Inflammatory macrophage treated with lipopolysaccharide for 1 hour (primary cell): ENCODE data around the gene GSTM2.
"Not testable (repeated sequence)": the region's sequence is repeated elsewhere in the genome, so short reads cannot be mapped to it uniquely, and the experiment has no call there.

Experiments used
- DNase-seq, 2 donors: peaks; one replicate each; pipeline ENCODE4 v3.0.0-alpha.2; 2020 to 2022

The GSTM2 gene

GRCh38 chr1:109685399-109685798, 17.5 kb downstream of the GSTM2 start:
- not testable (repeated sequence) for DNase-seq

- not testable (repeated sequence) for DNase-seq
These were observed 18.0 kb downstream of the GSTM2 start for GRCh38 chr1:109685890-109686289.

DNA sequence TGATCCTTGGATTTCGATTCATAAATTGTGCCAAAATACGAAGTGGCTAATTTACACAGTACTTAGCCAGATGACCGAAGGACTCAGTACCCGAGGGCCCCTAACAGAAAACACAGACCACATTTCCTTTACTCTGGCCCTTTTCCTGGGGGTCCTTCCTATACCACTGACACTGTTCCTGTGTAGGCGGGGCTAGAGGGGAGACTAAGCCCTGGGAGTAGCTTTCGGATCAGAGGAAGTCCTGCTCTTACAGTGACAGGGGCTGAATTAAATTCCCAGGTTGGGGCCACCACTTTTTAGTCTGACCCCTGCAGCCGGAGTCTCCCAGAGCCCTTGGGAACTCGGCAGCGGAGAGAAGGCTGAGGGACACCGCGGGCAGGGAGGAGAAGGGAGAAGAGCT, 19.3 kb downstream of the GSTM2 start:
- DNase-seq: not testable (repeated sequence)

- peak; percentile 63 to 87 for DNase-seq
These were observed 20.0 kb downstream of the GSTM2 start, which contains the start of gene GSTM1 for GRCh38 chr1:109687641-109688499. GSTM1 (plus strand) TSS chr1:109687817; CDS start chr1:109687874, 57 bp downstream.

DNA sequence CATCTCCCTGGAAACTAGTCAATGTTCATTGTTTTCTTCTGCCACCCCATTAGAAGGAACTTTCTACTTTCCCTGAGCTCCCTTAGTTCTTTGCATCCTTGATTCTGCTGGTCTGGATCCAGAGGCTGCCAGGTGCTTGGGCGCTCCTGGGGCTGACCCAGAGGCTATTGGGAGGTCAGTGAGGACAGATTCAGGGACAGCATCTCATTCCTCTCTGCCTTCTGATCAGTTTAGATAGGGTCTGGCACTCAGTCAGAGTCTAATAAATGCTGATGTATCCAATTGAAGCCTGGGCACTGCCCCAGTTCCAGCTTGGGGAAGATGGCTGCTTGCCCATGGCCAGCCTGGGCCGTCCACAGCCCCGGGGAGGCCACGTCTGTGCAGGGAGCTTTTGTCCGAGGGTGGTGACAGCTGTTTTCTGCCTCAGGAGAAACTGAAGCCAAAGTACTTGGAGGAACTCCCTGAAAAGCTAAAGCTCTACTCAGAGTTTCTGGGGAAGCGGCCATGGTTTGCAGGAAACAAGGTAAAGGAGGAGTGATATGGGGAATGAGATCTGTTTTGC, 22.1 kb downstream of the GSTM2 start:
- DNase-seq: no peak

DNA sequence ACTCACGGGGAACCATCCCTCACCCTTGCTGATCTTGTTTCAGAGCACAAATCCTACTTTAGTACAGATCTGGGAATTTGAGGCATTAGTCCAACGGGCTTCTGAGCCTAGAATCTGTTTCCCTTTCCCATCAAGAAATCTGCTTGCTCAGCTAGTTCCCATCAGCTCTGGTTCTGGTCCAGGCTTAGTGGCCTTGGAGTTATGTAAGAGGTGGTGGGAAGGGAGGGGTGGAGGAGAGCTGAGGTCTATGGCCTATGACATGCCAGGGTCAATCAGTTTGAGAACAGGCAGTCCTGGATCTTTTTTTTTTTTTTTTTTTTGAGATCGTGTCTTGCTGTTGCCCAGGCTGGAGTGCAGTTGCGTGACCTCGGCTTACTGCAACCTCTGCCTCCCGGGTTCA, 23.9 kb downstream of the GSTM2 start:
- peak in 1 of 2 donors; percentile 17 for DNase-seq

- peak in 1 of 2 donors; percentile 19 for DNase-seq
These were observed 26.5 kb downstream of the GSTM2 start for GRCh38 chr1:109694400-109694799.

DNA sequence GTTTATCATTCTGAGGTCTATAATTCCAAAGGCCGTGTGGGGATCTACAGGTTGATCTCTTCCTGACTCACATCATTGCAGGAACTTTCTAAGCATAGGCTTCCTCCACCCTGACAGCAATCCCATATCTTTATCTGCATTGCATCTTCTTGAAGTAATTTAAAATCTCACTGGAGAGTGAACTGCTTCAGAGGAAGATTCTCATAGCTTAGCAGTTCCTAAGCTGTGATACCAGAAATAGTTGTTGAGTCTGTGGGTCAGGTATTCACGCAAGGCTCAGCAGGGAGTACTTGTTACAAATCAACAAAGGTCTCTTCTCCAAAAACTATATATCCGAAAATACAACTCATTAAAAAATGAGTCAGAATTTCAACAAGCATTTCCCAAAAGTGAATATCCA, 27.3 kb downstream of the GSTM2 start:
- not testable (repeated sequence) for DNase-seq

DNA sequence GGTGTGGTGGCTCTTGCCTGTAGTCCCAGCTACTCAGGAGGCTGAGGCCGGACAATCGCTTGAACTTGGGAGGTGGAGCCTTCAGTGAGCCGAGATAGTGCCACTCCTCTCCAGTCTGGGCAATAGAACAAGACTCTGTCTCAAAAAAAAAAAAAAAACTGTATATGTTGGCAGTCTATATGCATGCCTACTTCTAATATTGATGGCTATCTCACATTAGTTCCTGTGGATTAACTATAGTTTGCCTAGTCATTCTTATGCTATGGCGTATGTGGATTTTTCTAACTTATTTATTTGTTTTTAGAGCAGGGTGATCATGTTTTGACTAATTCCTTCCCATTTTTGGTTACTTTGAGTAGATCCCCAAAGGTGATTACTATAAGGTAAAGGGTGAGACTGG, 29.2 kb downstream of the GSTM2 start:
- no peak for DNase-seq

DNA sequence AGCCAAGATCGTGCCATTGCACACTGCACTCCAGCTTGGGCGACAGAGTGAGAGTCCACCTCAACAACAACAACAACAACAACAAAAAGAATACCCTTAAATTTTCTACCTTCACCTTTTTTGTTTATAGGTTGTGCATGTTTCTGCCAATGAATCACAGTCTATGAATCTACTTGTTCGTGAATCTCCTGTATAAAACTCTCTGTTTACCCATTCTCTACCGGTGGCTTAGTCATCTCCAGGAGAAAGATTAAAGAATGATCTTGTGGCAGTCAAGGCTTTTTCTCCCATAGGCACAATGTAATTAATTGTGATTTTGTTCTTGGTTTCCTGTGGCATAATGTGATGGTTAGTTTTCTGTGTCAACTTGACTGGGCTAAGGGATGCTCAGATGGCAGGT, 30.0 kb downstream of the GSTM2 start:
- not testable (repeated sequence) for DNase-seq

- DNase-seq: not testable (repeated sequence)
These were observed 35.1 kb downstream of the GSTM2 start for GRCh38 chr1:109702940-109703339.

DNA sequence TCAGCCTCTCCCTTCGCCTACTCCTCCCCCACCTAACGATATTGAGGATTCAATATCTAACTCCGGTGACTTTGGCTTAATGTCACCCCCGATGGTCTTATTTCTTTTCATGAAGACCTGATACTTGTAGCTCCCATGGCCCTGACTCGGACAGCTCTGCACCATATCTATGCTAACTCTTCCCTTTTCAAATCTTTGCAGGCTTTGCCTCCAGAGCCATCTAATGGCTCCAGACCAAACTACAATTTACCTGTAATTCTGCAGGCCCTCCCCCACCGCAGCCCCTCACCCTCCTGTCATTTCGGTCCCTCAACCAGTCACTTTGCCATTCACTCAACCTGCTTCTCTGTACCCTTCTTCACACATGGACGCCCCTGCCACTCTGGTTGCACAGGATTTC, 36.3 kb downstream of the GSTM2 start:
- no peak for DNase-seq

DNA sequence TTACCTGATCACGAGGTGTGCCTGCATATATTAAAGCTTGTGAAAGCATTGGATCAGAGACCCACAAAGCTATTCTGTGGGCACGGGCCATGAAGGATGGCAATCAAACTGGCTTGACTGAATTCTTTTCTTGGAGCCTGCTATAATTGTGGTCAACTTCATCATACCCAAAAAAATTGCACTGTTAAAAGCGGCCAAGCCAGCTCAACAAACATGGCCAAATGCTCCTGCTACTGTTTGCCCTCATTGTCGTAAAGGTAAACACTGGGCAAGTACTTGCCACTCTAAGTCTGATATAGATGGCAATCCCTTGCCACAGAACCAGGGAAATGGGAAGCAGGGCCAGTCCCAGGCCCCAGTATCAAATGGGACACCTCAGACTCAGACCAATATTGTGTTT, 37.6 kb downstream of the GSTM2 start:
- no peak for DNase-seq

GRCh38 chr1:109708949-109709348, 41.1 kb downstream of the GSTM2 start:
- not testable (repeated sequence) for DNase-seq

GRCh38 chr1:109709822-109710221, 42.0 kb downstream of the GSTM2 start:
- not testable (repeated sequence) for DNase-seq

DNA sequence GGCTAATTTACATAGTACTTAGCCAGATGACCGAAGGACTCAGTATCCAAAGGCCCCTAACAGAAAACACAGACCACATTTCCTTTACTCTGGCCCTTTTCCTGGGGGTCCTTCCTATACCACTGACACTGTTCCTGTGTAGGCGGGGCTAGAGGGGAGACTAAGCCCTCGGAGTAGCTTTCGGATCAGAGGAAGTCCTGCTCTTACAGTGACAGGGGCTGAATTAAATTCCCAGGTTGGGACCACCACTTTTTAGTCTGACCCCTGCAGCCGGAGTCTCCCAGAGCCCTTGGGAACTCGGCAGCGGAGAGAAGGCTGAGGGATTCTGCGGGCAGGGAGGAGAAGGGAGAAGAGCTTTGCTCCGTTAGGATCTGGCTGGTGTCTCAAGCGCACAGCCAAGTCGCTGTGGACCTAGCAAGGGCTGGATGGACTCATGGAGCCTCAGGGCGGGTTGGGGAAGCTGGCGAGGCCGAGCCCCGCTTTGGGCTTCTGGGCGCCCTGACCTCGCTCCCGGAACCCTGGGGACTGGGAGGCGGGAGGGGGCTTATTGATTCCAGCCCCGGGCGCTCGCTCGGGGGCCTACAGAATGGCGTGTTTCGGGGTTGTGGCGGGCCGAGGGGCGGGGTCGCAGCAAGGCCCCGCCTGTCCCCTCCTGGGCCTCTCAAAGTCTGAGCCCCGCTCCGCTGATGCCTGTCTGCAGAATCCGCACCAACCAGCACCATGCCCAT, 43.9 kb downstream of the GSTM2 start, which contains the start of gene GSTM5:
Gene GSTM5, plus strand, starts transcription at position 659 of the 728 bp plus-strand sequence. Its CDS starts 62 bp downstream, at position 721.
- DNase-seq: not testable (repeated sequence)

DNA sequence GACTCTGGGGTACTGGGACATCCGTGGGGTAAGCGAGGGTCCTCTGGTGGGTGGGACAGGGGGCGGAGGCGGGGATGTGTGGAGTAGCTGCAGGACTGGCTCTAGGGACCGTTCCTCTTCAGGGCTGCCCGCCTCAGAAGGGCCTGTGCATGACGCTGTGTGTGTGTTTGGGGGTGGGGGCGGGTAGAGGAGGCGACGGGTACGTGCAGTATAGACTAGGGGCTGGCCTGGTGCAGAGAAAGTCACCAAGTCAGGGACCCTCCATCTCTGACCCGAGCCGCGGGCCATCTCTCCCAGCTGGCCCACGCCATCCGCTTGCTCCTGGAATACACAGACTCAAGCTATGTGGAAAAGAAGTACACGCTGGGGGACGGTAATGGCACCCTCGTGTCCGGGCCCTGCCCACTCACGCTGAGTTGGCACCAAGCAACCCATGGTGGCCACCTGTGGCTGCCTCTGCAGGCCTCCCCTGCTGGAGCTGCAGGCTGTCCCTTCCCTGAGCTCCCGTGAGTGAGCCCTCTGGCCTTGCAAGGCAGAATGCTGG, 44.5 kb downstream of the GSTM2 start:
- no peak for DNase-seq

- no peak for DNase-seq
These were observed 45.8 kb downstream of the GSTM2 start for GRCh38 chr1:109713636-109714035.

GRCh38 chr1:109714661-109715372, 47.0 kb downstream of the GSTM2 start:
- no peak for DNase-seq

DNA sequence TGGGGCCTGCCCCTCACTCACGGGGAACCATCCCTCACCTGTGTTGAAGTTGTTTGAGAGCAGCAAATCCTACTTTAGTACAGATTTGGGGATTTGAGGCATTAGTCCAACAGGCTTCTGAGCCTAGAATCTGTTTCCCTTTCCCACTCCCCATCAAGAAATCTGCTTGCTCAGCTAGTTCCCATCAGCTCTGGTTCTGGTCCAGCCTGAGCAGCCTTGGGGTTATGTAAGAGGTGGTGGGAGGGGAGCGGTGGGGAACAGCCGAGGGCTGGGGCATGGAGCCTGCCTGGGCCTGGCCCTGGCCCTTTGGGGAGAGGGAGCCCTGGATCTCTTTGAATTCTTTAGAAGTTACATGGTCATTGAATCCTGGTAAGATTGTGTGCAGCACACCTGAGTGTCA, 48.3 kb downstream of the GSTM2 start:
- no peak for DNase-seq

- no peak for DNase-seq
These were observed 48.8 kb downstream of the GSTM2 start for GRCh38 chr1:109716570-109717090.

GRCh38 chr1:109717729-109718128, 49.9 kb downstream of the GSTM2 start:
- DNase-seq: no peak
